T1000 (cell line): ENCODE results near the gene PKNOX2.

Experiments
- DNase-seq: peaks from one replicate; lab custom pipeline; 2025; ENCODE audit warnings: mixed read lengths; lab: John Stamatoyannopoulos, UW

Gene PKNOX2

DNA sequence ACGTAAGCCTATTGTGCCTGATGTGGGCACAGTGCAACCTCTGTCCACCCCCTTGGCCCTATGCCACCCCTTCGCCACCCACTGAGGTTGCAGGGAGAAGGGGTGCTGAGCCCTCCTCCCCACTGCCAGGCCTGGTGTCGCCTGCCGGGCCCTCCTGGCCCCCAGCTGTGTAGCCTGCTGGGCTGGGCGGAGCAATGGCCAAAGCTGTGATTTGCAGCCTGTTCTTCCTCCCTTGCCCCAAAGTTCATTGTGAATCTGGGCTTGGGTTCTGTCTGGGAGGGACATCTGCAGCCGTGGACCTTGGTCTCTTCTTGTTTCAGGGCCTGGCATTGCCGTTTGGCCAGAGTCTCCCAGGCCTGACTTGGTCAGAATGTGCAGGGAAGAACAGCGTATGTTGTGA is 121.9 kb downstream of the PKNOX2 start:
- no peak for DNase-seq

DNA sequence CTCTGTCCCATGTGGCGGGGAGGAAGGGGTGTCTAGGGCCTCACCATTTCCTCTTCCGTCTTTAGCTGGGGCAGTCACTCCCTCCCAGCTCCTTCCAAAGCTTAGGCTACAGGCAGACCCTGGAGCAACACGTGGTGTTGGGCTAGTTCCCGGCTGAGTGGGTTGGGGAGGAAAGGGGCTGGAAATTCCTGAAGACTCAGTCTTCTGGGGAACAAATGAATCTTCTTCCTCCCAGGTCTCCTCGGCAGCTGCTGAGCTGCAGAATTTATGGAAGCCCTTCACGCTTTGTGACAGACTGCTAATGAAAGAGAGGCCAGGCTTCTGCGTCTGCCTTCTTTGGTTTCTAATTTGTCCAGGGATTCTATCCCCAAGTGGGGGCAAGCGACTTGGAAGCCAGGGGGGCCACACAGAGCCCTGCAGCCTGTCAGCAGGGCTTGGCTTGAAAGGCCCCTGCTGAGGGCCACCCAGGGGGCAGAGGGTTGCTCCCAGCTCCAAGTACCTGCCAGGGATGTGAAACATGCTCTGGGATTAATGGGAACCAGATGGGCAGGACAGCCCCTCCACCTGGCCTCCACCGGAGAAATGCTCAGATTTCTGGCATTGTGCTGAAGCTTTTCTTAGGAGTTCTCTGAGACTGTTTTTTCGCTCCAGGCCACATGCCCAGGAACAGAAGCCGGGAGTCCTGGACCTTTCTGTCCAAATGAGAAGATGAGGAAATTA is 123.1 kb downstream of the PKNOX2 start:
- no peak for DNase-seq

GRCh38 chr11:125289419-125290098 is 125.0 kb downstream of the PKNOX2 start:
- no peak for DNase-seq

DNA sequence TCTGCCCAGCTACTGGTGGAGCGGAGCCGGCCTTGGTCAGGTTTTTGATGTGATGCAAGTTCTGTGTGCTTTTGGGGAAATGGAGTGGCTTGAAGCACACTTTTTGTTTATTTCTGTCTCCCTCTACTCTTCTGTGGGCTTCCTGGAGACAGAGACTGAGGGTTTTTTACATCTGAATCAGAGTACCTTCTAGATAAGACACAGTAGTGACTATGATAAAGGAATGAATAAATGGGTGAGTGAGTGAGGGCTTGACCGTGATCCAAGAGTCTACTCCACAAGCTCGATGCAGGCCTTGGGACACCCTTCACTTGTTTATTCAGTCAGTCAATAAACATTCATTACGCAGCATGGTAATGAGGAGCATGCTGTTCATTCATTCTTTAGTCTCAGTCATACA is 125.7 kb downstream of the PKNOX2 start:
- no peak for DNase-seq

GRCh38 chr11:125292100-125292499 is 127.5 kb downstream of the PKNOX2 start:
- no peak for DNase-seq

- DNase-seq: no peak
These were observed 129.0 kb downstream of the PKNOX2 start for GRCh38 chr11:125293596-125293995.

- DNase-seq: no peak
These were observed 131.4 kb downstream of the PKNOX2 start for GRCh38 chr11:125295931-125296330.

GRCh38 chr11:125297346-125297915 is 132.9 kb downstream of the PKNOX2 start:
- no peak for DNase-seq

DNA sequence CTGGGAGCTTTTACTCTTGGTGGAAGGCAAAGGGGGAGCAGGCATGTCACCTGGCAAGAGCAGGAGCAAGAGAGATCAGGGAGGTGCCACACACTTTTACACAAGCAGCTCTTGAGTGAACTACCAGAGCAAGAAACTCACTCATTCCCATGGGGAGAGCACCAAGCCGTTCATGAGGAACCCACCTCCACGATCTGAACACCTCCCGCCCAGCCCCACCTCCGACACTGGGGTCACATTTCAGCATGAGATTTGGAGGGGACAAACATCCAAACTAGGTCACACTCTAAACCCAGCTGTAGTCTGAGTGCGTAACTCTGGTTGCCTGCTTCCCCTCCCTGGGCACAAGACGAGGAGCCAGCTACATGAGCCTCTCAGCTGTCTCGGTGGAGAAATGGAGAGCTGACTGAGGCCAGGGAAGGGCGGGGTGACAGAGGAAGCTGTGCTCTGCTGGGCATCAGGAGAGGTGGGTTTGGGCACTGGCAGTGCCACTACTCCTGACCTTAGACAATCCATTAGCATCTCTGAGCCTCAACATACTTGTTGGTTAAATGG is 134.6 kb downstream of the PKNOX2 start:
- no peak for DNase-seq

DNA sequence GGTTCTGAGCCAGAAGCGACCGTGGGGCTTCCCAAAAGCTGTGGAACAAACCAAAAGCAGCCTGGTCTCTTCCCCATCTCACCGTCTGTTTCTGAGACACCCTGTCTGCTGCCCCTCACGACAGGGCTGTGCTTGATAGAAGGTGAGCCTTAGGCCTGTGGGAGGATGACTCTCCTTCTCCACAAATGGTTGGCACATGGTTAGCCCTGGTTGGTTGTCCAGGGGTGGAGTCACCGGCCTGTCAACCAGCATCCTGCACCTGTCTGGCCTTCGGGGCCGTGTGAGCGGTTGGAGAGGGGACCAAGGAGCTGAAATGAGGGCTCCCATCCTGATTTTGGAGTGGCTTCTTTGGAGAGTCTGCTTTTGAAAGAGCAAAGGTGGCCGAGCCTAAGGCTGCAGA is 135.3 kb downstream of the PKNOX2 start:
- DNase-seq: no peak

- DNase-seq: peak; percentile 33
These were observed 136.3 kb downstream of the PKNOX2 start for GRCh38 chr11:125300791-125301218.

GRCh38 chr11:125301346-125301745 is 136.8 kb downstream of the PKNOX2 start:
- DNase-seq: no peak

DNA sequence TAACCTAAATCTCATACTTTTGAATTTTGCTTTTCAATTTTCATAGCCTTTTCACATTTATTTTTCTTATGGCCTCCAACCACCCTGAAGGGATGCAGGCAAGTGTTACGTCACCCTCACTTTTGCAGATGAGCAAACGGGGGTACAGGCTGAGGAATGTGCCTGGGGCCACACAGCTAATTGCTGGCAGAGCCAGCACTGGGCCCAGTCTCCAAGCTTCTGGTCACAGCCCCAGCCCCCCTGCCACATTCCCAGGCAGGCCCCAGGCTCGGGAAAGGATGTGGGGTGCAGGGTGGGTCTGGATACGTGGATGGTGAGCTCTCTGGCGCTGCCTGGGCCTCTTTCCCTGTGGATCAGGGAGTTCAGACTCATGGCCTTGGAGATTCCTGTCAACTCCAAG is 138.6 kb downstream of the PKNOX2 start:
- DNase-seq: no peak

GRCh38 chr11:125303694-125304093 is 139.1 kb downstream of the PKNOX2 start:
- DNase-seq: no peak

DNA sequence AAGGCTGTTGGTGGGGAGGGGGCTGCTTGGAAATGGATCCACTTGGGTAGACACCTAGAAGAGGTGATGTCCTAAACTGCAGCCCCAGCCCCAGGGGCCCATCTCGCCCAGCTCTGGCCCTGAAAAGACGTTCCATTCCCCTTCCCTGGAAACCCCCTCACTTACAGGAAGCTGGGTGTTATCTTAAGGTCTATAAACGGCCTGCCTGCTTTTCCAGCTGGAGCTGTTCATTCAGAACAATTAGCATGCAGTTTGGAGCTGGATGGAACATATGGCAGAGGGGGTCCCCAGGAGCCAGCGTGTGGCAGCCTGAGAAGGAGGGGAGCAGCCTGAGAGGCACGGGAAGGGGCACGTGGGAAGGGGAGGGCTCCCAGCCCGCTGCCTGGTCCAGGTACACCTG is 139.6 kb downstream of the PKNOX2 start:
- DNase-seq: no peak

GRCh38 chr11:125304876-125305275 is 140.3 kb downstream of the PKNOX2 start:
- DNase-seq: no peak

DNA sequence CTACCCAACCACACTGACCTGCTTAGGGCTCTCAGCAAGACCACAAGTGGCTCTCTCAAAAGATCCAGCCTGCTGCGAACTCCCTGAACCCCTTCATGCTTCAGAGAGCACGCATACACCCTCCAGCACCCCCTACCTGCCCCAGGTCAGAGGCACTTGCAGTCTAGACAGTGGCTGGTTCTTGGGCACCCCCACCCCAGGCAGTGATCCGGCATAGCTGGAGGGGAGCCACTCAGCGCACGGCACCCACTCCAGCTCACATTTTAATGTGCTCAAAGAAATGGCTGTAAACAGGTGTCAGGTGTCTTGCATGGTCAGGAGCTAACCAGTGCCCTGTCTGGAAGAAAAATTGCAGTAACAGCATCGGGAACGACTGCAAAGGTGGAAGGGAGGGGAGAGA is 140.8 kb downstream of the PKNOX2 start:
- no peak for DNase-seq

- DNase-seq: no peak
These were observed 141.9 kb downstream of the PKNOX2 start for GRCh38 chr11:125306476-125306875.

DNA sequence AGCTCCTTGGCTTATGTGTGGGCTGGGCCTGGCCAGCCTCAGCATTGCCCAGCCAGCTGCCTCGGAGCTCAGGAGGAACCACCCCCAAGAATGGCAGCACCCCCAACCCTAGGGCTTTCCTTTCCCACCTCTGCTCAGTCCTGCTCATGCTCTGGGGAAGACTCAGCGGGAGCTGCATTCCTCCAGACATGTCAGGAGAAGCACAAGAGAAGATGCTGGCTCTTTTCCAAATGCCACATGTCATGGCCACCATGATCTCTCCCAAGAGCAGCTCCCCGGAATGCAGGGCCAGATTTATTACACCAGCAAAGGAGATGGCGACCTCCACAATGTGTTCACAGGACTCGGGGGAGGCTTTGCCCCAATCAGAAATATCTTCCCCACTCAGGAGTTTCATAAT is 143.7 kb downstream of the PKNOX2 start:
- no peak for DNase-seq

GRCh38 chr11:125312391-125312790 is 147.8 kb downstream of the PKNOX2 start:
- no peak for DNase-seq

GRCh38 chr11:125312812-125313211 is 148.3 kb downstream of the PKNOX2 start:
- no peak for DNase-seq

GRCh38 chr11:125313271-125314219 is 149.0 kb downstream of the PKNOX2 start:
- DNase-seq: no peak
